Smooth muscle cell (in vitro differentiated cells): ENCODE results near the gene AGBL4. TPM values are rescaled to one million over a fixed set of nuclear protein-coding genes. Genes with fewer than 3 reads are reported as not detected.

Experiments used
- DNase-seq: peaks from one replicate; lab custom pipeline; 2025; ENCODE audit not compliant: unreplicated experiment; lab: John Stamatoyannopoulos, UW
- H2AFZ ChIP-seq: fragments of 200-600 bp; sonication (generic); 2 replicates; pipeline ENCODE4 v1.6.0; 2016; ENCODE audit warnings: antibody characterized with exemption, low read depth, mild to moderate bottlenecking
- H3F3A ChIP-seq: fragments of 200-600 bp; sonication (generic); 2 replicates; pipeline ENCODE4 v1.6.0; 2017; ENCODE audit warnings: antibody characterized with exemption, low read depth
- H3K27ac ChIP-seq: fragments of 200-600 bp; sonication (generic); 2 replicates; pipeline ENCODE4 v1.5.1; 2016; ENCODE audit warnings: low read depth, mild to moderate bottlenecking
- H3K27me3 ChIP-seq: fragments of 200-600 bp; sonication (generic); 2 replicates; pipeline ENCODE4 v1.6.1; 2016; ENCODE audit warnings: low read depth, mild to moderate bottlenecking
- H3K36me3 ChIP-seq: fragments of 200-600 bp; sonication (generic); 2 replicates; pipeline ENCODE4 v1.5.1; 2016; ENCODE audit warnings: low read depth
- H3K4me1 ChIP-seq: fragments of 200-600 bp; sonication (generic); 2 replicates; pipeline ENCODE4 v1.5.1; 2016; ENCODE audit warnings: low read depth
- H3K4me2 ChIP-seq: fragments of 200-600 bp; sonication (generic); 2 replicates; pipeline ENCODE4 v1.6.0; 2016; ENCODE audit warnings: mild to moderate bottlenecking
- H3K4me3 ChIP-seq: fragments of 200-600 bp; sonication (generic); 2 replicates; pipeline ENCODE4 v1.5.1; 2016; ENCODE audit warnings: mild to moderate bottlenecking
- H3K79me2 ChIP-seq: fragments of 200-600 bp; sonication (generic); 2 replicates; pipeline ENCODE4 v1.6.0; 2016; ENCODE audit warnings: low read depth, mild to moderate bottlenecking
- H3K9ac ChIP-seq: fragments of 200-600 bp; sonication (generic); 2 replicates; pipeline ENCODE4 v1.6.0; 2016; ENCODE audit warnings: low read depth
- H3K9me3 ChIP-seq: fragments of 200-600 bp; sonication (generic); replicated peaks from 2 replicates; pipeline ENCODE4 v1.5.1; 2016; ENCODE audit warnings: low read depth
- H4K20me1 ChIP-seq: fragments of 200-600 bp; sonication (generic); 2 replicates; pipeline ENCODE4 v1.6.0; 2016; ENCODE audit warnings: low read depth
- WGBS: methylation state at CpG from one replicate; pipeline ENCODE4 v1.1.7; 2016; ENCODE audit warnings: low lambda C conversion rate; 5-methylcytosine and 5-hydroxymethylcytosine counted together
- polyA plus RNA-seq: library from polyadenylated mRNA; unstranded; fragments of >200 nt; fragmentation: Nextera tagmentation; extraction: Ambion mirVana; gene quantifications from 2 replicates; pipeline ENCODE4 v1.2.1, GENCODE V29; 2016
- total RNA-seq: library from RNA; depleted of rRNA; stranded (reverse); fragments of >200 nt; gene quantifications from 2 replicates; pipeline ENCODE4 v1.2.3, GENCODE V29; 2014
- TF ChIP-seq, protein P1 (sequence below): fragments of 200-600 bp; sonication (generic); IDR thresholded peaks from 2 replicates; pipeline ENCODE4 v1.5.1; 2017; ENCODE audit warnings: borderline replicate concordance, mild to moderate bottlenecking, antibody characterized with exemption; ENCODE audit not compliant: insufficient read depth, poor library complexity, severe bottlenecking

AGBL4 gene
- total and polyA plus RNA-seq, 2 experiments from 2014 or later = 0.29 TPM; not detected in 1

DNA sequence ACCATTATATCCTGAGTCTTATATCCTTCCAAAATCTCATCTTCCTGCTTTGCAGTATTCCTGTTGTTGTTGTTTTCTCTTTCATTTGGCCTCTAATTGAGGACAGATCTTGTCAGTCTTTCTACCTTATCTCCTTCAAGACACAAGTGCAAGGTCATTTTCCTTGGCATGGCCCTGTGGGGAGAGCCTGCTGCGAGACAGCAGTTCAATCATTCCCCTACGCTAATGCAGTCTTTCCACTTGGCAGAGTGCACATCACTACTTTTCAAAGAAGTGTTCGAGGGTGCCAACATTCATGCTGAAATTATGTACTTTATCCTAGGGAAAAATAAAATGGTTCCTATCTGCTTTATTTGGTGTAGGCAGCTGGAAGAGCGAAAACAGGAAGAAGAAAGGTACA, 1421.4 kb downstream of the AGBL4 start:
- no peaks in the 10 kb centered on the region for H3K36me3 ChIP-seq
- no peaks in the 10 kb centered on the region for H3K4me1 ChIP-seq
- no peak for DNase-seq
- TF ChIP-seq, protein P1, sequence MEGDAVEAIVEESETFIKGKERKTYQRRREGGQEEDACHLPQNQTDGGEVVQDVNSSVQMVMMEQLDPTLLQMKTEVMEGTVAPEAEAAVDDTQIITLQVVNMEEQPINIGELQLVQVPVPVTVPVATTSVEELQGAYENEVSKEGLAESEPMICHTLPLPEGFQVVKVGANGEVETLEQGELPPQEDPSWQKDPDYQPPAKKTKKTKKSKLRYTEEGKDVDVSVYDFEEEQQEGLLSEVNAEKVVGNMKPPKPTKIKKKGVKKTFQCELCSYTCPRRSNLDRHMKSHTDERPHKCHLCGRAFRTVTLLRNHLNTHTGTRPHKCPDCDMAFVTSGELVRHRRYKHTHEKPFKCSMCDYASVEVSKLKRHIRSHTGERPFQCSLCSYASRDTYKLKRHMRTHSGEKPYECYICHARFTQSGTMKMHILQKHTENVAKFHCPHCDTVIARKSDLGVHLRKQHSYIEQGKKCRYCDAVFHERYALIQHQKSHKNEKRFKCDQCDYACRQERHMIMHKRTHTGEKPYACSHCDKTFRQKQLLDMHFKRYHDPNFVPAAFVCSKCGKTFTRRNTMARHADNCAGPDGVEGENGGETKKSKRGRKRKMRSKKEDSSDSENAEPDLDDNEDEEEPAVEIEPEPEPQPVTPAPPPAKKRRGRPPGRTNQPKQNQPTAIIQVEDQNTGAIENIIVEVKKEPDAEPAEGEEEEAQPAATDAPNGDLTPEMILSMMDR = no peak
- no peak overlapping the region for H2AFZ ChIP-seq
- no peak overlapping the region for H3K27ac ChIP-seq
- no peak overlapping the region for H3K4me3 ChIP-seq
- no peaks in the 10 kb centered on the region for H3K79me2 ChIP-seq
- no peaks in the 10 kb centered on the region for H3K9me3 ChIP-seq
- H4K20me1 ChIP-seq = no peaks in the 10 kb centered on the region
- 91% methylated on average over 4 of the region's 4 CpGs for WGBS
- no peak overlapping the region for H3K4me2 ChIP-seq
- no peaks in the 10 kb centered on the region for H3F3A ChIP-seq
- no peak overlapping the region for H3K9ac ChIP-seq
- peaks cover 22% of the 10 kb centered on the region for H3K27me3 ChIP-seq

DNA sequence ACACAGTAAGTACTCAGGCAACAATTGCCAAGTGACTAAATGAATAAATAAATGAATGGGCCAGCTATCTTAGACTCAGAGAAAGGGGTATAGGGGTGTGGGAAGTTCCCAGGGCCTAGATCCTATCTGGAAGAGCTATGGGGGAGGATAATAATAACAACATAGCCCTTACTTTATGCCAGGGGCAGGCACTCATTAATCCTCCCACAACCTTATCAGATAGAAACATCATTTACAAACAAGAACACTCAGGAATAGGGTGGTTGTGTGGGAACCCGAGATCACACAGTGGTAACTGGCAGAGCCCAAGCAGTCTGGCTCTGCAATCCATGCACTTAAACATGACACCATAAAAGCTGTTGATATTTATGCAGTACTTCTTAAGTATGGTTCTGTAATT, 1423.6 kb downstream of the AGBL4 start:
- H3K36me3 ChIP-seq = no peaks in the 10 kb centered on the region
- H3K4me3 ChIP-seq = no peak overlapping the region
- H3K4me2 ChIP-seq = no peak overlapping the region
- H4K20me1 ChIP-seq = no peaks in the 10 kb centered on the region
- H2AFZ ChIP-seq = no peak overlapping the region
- no peak overlapping the region for H3K27ac ChIP-seq
- WGBS = 67% methylated on average over 1 of the region's 1 CpG
- TF ChIP-seq, protein P1 = no peak
- peaks cover 12% of the 10 kb centered on the region for H3K4me1 ChIP-seq
- no peak overlapping the region for H3K9ac ChIP-seq
- no peak for DNase-seq
- H3K27me3 ChIP-seq = peaks cover 6% of the 10 kb centered on the region
- no peaks in the 10 kb centered on the region for H3K79me2 ChIP-seq
- no peaks in the 10 kb centered on the region for H3F3A ChIP-seq
- no peaks in the 10 kb centered on the region for H3K9me3 ChIP-seq

- no peaks in the 10 kb centered on the region for H4K20me1 ChIP-seq
- H3K4me1 ChIP-seq = peaks cover 12% of the 10 kb centered on the region
- H3K4me3 ChIP-seq = no peak overlapping the region
- no peaks in the 10 kb centered on the region for H3K9me3 ChIP-seq
- H3K9ac ChIP-seq = no peak overlapping the region
- peaks cover under 1% of the 10 kb centered on the region for H3K27me3 ChIP-seq
- no peaks in the 10 kb centered on the region for H3K36me3 ChIP-seq
- no peaks in the 10 kb centered on the region for H3K79me2 ChIP-seq
- H3K27ac ChIP-seq = no peak overlapping the region
- no peaks in the 10 kb centered on the region for H3F3A ChIP-seq
- TF ChIP-seq, protein P1 = no peak
- H3K4me2 ChIP-seq = no peak overlapping the region
- no peak overlapping the region for H2AFZ ChIP-seq
- no peak for DNase-seq
These were observed 1426.1 kb downstream of the AGBL4 start for GRCh38 chr1:48597663-48598062.

DNA sequence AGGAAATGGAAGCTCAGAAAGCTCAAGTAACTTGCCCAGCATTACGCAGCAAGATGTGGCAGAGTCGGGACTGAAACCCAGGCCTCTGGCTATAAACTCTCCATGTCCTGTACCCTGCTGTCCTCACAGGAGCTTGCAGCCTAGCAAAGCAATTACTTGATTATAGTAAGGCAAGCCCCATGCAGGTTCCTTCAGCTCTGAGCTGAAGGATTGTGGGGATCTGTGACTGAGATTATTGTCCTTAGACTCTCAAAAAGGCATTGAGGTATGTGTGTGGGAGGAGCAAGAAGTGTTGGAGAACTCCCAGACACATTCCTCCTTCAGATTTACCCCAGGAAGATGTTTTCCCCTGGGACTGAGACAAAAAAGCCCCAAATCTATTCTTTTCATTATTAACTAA, 1427.7 kb downstream of the AGBL4 start:
- Histone ChIP-seq H3K79me2 (no peaks in the 10 kb centered on the region), H2AFZ (no peak overlapping the region), H3F3A (no peaks in the 10 kb centered on the region), H3K4me2 (no peak overlapping the region), H3K9me3 (no peaks in the 10 kb centered on the region), H4K20me1 (no peaks in the 10 kb centered on the region), H3K4me1 (peaks cover 12% of the 10 kb centered on the region), H3K4me3 (no peak overlapping the region), H3K27me3 (peaks cover 7% of the 10 kb centered on the region), H3K9ac (no peak overlapping the region), H3K27ac (no peak overlapping the region), H3K36me3 (no peaks in the 10 kb centered on the region)
- TF ChIP-seq, protein P1 = no peak
- 64% methylated on average over 2 of the region's 2 CpGs for WGBS
- no peak for DNase-seq
